Measurements from ENCODE around the gene NFE2L1.
"Not testable (repeated sequence)": the region's sequence is repeated elsewhere in the genome, so short reads cannot be mapped to it uniquely, and the experiment has no call there.

The NFE2L1 gene

DNA sequence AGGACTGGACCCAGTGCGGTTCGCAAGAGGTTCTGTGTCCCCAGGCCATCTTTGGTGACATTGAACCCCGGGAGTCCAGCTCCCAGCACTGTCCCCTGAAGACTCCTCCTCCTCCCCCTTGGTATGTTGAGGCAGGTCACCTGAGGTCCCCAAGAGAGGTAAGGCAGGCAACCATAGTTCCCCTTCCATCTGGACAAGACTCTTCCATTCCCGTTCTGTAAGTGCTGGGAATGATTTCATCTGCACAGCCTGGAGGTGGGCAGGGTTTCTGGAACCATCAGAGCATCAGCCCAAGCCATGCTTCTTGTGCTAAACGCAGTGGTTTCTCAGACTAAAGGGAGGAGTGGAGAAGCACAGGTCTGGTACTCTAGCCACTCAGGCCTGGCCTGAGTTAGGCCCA lies 35.5 kb upstream of the NFE2L1 start:
- no peak overlapping the region for H3K4me3 ChIP-seq (ENCODE audit: low read length)
- TF ChIP-seq ZNF274 (IDR thresholded peaks at IDR 0.05; ENCODE audit: low read depth, low read length): no peak

DNA sequence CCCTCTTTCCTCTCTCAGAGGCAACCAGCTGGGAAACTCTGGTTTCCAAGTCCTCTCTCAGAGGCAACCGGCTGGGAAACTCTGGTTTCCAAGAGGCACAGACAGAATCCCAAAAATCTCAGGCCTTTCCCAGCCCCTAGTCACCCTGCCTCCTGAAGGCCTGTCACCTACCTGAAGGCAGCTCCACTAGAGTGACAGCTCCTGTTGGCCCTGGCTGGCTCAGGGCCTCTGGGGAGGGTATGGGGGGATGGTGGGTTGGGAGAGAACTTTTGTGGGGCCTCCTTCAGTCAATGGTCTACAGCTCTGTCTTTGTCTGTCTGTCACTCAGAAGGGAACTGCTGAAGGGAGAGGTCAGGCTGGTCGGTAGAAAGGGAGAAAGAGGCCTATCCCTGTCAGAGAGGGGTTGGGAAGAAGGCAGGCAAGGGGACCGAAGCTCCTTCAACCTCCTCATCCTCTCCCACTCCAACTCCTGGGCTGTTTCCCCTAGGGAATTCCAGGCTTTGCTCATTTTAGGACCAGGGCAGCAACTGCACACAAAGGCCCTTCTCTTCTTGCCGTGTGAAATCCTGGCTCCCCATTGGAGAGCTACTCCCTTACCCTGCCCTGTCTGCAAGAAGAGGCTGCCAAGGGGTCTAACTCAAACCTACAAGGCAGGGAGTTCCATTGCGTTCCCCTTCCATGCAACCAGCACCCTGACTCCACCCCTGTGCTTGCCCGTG lies 34.1 kb upstream of the NFE2L1 start:
- no peak for TF ChIP-seq ZNF274 (IDR thresholded peaks at IDR 0.05; ENCODE audit: low read depth, low read length)
- H3K4me3 ChIP-seq (ENCODE audit: low read length): no peak overlapping the region

DNA sequence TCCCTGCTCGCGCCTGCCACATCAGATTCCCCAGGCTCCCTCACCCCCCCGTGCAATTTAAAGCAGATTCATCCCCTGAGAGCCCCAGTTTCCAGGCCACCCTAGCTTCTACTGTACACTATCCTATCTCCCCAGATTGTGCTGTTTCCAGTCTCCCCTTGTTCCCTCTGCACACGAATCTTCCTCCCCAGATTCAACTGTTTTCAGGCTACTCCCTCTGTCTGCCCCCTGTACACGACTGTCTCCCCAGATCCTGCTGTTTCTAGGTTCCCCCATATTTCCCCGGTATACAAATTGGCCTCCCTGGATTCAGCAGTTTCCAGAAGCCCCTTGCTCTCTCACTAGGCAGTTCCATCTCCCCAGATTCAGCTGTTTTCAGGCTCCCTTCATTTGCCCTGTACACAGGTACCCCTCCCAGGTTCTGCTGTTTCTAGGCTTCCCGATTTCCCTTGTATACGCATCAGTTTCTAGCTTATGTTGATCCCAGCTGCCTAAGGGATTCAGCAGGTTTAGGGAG lies 33.5 kb upstream of the NFE2L1 start:
- no peak for TF ChIP-seq ZNF274 (IDR thresholded peaks at IDR 0.05; ENCODE audit: low read depth, low read length)
- H3K4me3 ChIP-seq (ENCODE audit: low read length): no peak overlapping the region

DNA sequence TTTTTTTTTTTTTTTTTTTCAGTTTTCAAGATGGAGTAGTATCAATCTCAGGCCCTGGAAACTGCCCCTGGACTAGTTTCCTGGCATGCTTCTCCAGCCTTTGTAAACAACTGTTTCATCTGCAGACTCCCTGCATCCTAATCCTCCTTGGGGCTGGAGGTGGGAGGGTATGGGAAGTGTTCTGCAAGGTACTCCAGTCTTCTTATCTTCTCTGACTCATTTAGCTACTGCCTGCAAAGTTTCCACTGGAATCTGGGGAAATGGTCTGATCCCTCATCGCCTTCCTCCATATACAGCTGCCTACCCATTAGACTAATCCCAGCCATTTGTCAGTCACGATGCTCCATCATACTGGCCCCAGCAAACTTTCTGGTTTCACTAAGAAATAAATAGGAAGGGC lies 32.0 kb upstream of the NFE2L1 start:
- H3K4me3 ChIP-seq (ENCODE audit: low read length): no peak overlapping the region
- no peak for TF ChIP-seq ZNF274 (IDR thresholded peaks at IDR 0.05; ENCODE audit: low read depth, low read length)

DNA sequence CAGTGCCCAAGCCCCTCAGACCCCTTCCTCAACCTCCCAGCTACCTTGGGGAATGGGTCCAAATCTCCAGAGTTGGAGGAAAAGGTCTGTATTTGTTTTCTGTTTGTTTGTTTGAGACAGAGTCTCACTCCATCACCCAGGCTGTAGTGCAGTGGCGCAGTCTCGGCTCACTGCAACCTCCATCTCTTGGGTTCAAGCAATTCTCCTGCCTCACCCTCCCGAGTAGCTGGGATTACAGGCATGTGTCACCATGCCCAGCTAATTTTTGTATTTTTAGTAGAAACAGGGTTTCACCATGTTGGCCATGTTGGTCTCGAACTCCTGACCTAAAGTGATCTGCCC lies 30.4 kb upstream of the NFE2L1 start:
- H3K4me3 ChIP-seq (ENCODE audit: low read length): not testable (repeated sequence)

DNA sequence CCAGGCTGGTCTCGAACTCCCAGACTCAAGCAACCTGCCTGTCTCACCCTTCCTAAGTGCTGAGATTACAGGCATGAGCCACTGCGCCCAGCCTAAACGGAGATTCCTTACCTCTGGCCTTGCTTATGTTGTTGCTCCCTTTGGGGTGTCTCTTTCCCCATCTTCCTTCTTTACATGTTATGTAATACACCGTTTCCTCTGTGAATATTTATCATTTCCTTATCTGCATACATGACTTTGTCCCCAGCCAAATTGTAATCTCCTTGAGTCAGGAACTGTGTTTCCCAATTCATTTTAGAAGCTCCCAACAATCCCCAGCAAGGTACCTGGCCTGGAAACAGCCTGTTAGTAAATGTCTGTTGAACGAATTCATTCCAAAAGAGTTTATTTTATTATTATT lies 26.2 kb upstream of the NFE2L1 start:
- no peak overlapping the region for H3K4me3 ChIP-seq (ENCODE audit: low read length)
- TF ChIP-seq ZNF274 (IDR thresholded peaks at IDR 0.05; ENCODE audit: low read depth, low read length): no peak

DNA sequence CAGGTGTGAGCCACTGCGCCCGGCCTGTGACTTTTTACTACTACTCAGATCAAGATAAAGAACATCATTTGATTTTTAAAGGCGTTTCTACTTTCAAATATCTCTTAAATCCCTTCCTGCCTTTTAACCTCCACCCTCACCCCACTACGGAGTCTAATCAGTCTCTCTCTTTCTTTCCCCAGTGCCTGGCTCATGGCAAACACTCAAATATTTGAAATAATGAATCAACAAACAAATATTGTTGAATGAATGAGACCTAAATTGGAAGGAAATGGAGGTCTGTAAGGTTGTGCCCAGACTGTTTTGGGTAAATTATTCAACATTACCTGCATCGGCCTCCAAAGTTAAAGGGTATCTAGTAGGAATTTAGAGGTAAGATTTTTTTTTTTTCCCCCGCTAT lies 25.3 kb upstream of the NFE2L1 start:
- H3K4me3 ChIP-seq (ENCODE audit: low read length): no peak overlapping the region
- TF ChIP-seq ZNF274 (IDR thresholded peaks at IDR 0.05; ENCODE audit: low read depth, low read length): no peak

DNA sequence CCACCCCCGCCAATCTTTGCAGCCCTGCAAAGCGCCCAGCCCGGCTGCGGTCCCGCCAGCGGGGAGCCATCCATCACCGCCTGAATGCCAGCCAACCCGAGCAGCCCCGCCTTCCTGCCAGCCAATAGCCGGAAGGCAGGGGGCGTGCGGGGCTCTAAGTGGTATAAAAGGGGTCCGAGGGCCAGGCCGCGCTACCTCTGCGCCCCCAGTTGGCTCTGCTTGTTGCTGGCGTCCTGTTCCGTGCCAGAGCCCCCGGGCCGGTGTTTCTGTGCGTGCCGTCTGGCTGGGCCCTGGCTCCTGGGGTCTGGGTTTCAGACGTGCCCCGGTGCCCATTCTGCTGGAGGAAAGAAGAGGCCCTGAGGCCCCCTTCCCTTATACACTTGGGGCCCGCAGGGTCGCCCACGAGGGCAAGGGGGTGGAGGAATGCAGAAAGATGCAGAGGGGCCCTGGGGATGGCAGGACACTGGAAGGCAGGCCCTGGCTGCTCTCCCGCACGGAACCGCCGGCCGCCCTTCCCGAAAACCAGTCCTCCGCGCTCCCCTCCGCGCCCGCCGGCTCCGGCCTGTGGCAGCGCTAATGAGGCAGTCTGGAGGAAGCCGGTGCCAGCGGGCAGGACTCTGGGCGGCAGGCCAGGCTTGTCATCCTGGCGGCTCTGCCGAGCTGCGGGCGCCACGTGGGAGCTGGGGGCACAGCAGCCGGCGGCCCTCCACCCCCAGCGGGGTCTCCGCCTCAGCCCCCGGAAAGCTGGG lies 24.6 kb upstream of the NFE2L1 start:
- H3K4me3 ChIP-seq (ENCODE audit: low read length): peak overlapping the region; percentile 42; the same call in 1 of the 2 replicates

DNA sequence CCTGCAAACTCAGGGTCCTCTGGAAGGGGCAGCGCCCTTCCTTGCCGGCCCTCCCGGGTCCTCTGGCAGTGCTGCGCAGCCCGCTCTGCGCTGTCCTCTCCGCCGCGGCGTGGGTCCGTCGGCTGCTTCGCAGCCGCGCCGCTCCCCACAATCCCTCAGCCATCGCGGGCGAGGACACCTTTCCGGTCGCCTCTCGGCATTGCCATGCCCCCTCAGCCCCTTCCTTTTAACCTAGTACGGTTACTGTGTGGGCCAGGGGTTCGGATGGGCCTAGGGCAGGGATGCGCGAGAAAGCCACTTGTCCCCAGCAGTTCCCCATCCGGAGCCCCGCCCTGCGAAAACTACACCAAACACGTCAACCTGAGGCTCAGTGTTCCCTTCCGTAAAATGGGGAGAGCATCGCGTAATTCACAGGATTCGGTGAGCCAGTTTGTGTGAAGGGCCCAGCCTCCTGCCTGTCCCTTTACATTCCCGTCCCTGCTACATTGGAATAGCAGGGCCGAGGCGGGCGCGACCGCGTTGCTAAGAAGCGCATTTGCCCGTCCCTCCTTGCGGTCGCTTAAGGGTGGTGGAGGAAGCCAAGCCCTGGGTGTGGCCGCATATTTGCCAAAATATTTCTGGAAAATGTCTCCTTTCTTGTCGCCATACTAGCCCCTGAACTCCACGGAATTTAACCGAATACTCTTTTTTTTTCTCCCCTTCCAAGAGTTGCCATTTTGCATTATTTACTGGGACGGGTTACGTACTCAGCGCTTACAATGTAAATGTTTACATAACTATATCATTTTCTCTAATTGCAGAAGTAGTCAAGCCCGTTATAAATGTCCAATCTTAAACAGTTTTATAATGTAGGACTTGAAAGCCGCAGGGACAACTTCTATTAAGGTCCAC lies 23.8 kb upstream of the NFE2L1 start:
- no peak for TF ChIP-seq ZNF274 (IDR thresholded peaks at IDR 0.05; ENCODE audit: low read depth, low read length)
- peak overlapping the region; percentile 42 for H3K4me3 ChIP-seq (ENCODE audit: low read length)

More for the DNA sequence above, 24.6 kb upstream of the NFE2L1 start:
- no peak for TF ChIP-seq ZNF274 (IDR thresholded peaks at IDR 0.05; ENCODE audit: low read depth, low read length)

DNA sequence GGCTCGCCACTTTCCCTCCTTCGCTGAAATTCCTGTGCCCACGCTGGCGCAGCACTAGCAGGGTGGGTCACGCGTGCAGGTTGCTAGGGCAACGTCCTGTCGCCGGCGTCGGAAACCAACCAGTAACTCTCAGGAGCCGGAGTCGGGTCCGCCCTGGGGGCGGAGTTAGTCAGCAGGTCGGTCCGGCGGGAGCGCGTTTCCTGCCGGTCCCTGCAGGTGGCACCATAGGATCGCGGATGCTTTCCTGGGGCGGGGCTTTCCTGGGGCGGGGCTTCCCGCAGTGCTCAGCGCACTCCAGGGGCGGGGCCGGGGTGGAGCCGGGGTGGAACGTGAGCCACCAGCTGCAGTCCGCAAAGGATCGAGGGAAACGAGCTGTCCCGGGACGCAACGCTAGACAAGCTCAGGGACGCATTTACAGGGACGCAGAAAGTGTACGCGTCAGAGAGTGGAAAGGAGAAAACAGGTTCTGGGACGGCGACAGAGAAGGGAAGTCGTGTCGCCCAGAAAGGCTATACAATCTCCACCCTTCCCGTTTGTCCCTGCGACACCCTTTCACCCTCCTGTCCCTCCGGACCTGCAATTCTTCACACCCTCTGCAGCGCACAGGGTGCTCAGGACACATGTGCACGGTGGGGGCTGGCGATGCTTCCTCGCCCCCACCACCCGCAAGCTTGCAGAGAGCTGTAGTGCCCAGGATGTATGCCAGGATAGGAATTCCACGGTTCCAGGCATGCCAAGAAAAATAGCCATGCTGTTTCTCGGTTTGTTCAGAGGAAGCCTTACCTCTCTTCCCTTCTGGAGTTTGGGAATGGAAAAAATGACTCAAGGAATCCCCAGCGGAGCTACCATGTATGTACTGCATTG lies 22.9 kb upstream of the NFE2L1 start:
- TF ChIP-seq ZNF274 (IDR thresholded peaks at IDR 0.05; ENCODE audit: low read depth, low read length): no peak

DNA sequence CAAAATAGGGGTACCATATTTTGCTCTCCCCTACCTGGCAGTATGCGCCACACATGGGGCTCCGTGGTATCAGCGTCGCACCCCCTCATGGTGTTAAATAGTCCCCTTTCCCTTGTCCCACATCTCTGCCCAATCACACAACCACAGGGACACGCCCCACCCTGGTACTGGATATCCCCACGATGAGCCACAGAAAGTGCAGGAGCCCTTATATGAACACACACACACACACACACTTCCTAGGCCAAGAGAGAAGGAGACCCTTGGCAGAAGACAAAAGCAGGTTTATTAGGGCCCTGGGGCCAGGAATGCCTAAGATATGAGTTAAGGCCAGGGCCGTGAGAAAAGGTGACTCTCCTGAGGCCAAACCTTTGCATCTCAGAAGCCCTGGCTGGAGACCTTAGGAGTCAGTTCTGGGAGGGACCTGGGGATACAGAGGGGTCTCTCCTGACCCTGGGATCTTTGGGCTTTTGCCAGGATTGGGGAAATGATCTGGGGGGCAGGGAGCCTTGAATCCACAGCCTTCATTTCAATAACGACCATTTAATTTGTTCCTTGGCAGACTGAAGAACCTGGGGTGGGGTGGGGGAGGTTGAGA lies 22.2 kb upstream of the NFE2L1 start:
- TF ChIP-seq ZNF274 (IDR thresholded peaks at IDR 0.05; ENCODE audit: low read depth, low read length): no peak
- no peak overlapping the region; the same call in 1 of the 2 replicates for H3K4me3 ChIP-seq (ENCODE audit: low read length)

More for the DNA sequence above, 22.9 kb upstream of the NFE2L1 start:
- peak overlapping the region; percentile 46 for H3K4me3 ChIP-seq (ENCODE audit: low read length)

DNA sequence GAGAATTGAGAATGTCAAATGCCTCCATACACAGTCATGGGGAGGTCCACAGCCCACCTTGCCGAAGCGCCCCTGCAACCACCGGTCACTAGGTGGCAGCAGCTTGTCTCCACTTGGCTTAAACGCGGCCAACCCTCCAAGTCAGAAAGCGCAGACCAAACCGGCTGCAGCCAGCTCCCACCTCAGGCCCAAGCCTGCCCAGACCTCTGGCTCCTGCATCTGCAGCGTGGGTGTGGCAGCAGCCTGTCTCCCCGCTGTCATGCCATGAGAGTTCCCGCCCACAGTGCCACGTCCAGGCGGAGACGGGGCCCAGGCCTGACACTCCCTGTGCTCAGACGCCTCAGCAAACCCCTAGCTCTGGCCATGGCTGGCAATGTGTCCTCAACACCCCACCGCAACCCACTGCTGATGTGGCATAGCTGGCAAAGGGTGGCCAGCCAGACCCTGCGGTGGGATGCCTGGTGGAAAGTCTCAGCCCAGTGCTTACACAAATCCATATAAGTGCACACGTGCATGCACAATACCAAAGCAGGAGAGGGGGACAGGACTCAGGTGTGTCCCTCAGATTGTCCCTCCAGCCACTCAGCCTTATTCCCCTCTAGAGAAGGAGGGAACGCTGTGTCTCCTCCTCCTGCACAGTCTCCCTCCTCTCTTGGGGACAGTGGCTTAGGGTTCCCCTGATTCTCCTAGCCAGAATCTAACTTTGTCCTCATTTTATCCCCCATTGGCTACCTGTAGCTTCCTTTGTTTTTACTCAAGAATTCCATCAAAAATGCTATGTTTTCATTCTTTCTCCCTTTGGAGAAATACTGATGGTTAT lies 21.4 kb upstream of the NFE2L1 start:
- TF ChIP-seq ZNF274 (IDR thresholded peaks at IDR 0.05; ENCODE audit: low read depth, low read length): no peak
- no peak overlapping the region for H3K4me3 ChIP-seq (ENCODE audit: low read length)
